DMS 273 treated with DMSO at 0.1 percent for 48 hours (cell line): ENCODE data around the gene ADK.

Experiments
- DNase-seq: peaks from one replicate; lab custom pipeline; 2025; lab: John Stamatoyannopoulos, UW

ADK gene

DNA sequence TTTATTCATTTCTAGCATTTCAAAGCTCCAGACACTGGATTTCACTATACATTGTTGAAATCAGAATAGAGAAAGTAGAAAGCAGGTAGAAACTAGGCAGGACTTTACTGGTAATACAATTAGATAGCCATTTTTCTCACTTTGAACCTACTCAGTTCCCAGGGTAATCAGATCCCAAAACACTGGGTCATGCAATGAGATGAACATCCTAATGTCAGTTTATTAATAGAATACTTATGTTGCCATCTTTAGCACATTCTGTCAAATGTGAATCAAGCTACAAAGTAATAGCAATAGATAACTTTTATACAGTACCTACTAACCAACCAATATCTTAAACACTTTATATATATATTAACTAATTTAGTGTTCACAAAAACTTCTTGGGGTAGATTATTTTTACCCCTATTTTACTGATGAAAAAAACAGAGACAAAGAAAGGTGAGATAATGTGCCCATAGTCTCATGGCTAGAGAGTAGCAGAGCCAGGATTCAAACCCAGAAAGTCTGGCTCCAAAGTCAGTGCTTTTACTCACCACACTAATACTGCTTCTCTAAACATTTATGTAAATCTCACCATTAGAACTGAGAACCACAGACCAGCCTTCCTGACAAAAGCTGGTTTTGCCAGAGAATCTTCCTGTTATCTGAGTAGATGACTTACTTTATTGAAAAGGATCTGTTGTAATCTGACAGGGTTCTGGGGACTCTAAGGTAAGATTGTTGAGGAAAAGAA, 521.6 kb downstream of the ADK start:
- DNase-seq: no peak

DNA sequence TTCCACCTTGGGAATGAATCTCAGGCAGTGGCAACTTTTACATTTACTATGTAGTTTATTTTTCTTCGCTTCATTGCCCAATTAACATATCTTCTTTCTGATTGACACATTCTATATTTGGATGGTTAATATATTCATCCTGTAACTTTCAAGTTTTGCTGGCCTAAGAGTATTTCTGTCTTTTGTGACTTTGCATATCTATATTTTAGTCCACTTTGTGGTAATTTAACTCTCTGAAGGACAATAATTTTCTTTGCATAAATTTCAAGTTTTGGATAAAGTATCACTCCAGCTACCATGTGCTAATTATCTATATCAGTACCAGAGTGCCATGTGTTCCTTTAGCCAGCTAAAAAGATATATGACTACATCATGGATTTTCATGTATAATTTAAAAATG, 523.9 kb downstream of the ADK start:
- DNase-seq: no peak

DNA sequence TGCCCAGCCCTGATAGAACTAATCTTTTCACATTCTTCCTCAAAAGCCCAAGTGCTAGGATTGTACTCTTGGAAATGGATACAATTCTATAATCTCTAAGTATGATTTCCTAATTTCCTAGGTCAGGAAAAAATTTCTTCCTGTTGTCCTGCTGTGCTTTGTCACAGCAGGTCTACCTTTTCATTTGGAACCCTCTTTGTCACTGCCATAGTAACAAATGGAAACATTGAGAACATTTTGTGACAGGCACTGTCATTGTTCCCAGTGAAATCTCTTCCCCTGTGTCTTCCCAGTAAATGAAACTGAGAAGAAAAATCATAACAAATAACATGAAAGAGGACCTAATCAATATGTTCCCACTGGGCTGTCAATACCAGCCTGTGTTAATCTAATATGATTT, 524.5 kb downstream of the ADK start:
- no peak for DNase-seq

DNA sequence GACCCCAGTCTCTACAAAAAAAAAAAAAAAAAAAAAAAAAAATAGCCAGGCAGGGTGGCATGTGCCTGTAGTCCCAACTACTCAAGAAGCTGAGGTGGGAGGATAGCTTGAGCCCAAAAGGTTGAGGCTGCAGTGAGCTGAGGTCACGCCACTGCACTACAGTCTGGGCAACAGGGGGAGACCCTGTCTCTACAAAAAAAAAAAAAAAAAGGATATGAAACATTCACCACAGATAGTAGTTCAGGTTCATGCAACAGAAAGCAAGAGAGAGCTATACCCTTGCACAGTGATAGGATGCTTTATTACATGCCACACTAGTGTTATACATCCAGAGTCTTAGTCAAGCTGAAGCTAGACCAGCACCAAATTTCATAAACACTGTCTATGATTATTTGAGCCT, 526.9 kb downstream of the ADK start:
- DNase-seq: no peak

DNA sequence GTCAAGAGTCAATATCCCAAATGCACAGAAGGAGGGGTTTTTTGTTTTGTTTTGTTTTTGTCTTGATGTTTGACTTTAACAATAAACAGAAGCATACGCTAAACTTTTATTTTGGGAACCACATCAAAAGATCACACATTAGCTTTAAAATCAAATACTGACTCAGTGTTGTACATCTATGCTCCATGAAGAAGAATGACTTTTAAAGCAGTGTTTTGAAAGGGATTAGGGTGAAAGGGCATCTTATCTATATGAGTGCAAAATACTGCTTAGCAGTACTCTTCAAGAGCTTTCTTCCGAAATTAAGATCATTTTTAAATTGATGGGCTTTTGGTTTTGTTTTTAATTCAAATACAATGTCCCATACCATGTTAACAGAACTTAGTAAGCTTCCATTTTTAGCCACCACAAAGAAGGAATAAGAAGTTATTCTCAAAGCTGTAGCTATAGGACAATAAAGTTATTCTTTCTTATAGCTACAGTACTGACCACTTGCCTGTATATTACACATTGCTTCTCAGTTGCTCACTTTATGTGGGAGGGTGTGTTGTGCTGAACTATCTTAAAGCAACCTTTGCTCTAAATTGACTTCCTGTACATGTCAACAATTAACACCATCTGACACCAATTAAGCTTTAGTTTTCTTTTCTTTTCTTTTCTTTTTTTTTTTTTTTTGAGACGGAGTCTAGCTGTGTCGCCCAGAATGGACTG, 531.1 kb downstream of the ADK start:
- DNase-seq: no peak

DNA sequence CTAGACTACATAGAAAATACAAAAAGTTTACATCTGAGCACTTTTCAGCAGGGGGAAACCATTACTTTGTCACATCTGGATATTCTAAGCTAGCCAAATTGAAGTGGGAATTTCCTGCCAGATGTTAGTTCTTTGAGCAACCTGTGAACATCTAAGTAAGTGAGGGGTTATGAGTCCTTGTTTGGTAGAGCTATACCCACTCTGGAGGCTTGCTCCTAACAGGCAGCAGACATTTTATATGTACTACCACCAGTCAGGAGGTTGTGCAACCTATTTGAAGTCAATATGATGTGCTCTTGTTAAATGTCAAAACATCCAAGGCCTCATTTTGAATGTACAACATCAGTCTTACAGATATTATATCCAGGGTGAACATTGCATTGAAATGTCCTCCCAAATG, 532.0 kb downstream of the ADK start:
- DNase-seq: no peak

DNA sequence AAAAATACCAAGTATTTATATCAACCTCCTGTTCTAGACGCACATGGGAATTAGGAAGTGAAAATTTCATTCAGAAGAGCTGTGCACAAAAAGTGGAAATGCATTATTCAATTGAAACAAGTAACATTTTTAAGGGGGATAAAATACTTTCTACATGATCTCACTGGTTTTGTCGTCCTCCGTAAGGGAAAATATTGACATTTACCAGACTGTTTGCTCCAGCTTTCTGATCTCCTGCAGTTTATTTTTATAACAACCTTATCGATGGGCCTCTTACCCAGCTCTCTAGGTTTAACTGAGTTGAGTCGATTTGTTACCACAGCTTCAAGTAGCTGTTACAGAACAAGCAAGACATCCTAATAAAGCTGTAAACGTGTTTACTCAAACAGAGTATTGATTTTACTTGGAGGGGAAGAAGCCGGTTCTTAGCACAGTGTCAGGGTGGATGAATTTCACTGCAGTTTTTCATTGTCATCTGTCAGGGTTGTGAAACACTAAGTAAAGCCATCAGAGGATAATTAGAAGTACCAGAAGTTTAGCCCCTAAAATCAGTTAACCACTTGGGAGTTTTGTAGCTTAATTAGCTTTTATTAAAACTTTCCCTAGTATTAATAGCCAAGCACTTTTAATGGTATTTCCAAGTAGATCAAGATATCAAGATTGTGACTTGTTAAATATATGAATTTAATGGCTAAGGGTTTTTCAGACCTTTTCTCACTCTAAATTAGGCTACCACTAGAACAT, 532.8 kb downstream of the ADK start:
- no peak for DNase-seq

DNA sequence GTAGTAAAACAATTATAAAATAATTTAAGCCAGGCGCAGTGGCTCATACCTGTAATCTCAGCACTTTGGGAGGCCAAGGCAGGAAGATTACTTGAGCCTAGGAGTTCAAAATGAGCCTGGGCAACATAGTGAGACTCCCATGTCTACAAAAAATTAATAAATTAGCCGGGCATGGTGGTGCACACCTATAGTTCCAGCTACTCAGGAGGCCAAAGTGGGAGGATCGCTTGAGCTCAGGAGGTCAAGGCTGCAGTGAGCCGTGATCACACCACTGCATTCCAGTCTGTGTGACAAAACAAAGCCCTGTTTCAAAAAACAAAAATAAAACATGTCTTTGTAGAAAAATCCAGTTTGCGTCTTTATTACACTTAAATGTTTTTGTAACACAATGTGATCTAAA, 533.4 kb downstream of the ADK start:
- DNase-seq: no peak

DNA sequence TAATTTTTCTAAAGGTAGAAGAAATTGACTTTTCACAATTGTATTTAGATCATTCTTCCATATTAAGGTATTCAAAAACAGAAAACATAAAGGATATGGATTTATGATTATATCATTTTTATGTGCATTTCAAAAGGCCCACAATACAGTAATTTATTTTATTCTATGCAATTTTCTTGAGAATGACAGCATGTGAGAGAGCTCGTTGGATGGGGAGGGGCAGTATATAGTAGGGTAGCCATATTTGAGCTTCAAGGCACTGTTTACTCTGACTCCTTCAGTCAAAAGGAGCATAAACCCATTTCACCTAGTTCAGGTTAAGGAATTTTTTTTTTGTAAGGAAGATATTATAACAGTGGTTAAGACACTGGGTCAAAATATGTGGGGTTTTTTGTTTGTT, 534.5 kb downstream of the ADK start:
- DNase-seq: no peak

DNA sequence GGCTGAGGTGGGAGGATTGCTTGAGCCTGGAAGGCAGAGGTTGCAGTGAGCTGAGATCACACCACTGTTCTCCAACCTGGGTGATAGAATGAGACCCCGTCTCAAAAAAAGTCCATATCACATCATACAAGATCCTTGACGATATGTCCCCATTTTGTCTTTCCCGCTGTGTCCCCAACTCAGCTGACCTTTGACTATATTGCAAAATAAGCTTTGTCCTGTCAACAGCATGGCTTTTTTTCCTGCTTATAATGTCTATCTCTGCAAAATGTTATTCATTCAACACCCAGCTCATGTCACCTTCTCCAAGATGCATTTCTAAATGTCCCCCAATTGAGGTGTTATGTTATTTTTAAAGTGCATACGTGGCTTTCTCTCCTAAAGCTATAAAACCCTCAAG, 539.4 kb downstream of the ADK start:
- DNase-seq: no peak

DNA sequence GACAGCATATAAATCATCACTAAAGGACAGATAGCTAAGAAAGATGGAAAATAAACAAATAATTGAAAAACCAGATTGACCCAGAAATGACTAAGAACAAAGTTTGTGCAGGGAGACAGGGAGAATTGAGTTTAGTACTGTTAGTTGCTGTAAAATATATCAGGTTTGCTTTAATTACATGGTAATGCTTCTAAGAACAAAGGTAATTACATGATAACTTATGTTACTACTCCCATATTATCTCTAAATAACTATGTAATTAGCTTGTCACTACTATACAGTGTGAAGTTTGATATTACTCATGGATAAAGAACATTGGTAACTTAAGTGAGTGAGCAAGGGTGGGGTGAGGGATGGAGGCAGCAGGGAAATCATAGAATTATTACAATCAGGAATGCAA, 540.1 kb downstream of the ADK start:
- no peak for DNase-seq

DNA sequence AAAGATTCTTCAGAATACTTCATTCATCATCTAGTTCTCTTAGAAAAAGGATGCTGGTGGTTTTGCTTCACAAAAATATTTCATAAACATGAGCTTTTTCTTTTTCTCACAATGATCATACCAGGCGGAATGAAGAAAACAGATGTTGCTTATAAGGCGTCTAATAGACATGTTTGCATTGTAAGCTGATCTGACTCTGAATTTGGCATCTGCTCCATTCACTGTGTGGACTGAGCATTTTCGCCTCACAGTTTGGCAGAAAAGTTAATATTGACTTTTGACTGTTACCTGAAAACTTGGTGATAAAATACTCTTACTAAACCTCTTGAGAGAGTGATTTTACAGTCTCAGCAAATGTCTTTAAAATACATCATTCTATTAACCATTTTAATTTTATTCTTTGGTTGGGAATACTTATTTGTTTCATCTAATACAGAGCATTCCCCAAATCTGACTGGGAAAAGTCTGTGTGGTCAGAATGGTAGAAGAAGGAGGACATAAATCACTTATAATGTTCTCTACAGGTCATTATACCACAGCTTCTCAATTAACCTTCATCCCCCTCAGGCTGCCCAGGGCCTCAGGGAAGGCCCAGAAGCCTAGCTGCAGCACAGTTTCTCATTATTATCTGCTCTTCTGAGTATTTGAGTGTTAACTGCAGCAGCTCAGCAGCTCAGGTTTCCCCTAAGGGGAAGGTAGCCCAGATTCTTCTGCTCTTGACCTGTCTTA, 553.8 kb downstream of the ADK start:
- peak; percentile 55 for DNase-seq

DNA sequence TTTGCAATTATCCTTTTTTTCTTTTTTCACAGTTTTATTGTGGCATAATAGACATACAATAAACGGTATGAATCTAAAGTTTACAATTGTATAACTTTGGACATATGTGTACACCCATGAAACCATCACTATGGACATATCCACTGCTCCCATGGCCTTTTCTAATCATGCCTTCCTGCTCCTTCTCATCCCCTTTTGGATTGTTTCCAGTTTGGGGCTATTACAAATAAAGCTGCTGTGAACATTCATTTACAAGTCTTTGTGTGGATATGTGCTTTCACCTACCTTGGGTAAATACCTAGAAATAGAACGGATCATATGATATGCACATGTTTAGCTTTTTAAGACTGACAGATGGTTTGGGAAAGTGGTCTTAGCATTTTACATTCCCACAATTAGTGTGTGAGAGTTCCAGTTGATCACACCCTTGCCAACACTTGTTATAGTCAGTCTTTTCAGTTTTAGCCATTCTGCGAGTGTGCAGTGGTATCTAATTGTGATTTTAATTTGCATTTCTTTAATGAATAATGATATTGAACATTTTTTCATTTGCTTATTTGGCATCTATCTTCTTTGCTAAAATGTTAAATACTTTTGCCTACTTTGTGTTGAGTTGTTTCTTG, 554.4 kb downstream of the ADK start:
- DNase-seq: peak; percentile 44

DNA sequence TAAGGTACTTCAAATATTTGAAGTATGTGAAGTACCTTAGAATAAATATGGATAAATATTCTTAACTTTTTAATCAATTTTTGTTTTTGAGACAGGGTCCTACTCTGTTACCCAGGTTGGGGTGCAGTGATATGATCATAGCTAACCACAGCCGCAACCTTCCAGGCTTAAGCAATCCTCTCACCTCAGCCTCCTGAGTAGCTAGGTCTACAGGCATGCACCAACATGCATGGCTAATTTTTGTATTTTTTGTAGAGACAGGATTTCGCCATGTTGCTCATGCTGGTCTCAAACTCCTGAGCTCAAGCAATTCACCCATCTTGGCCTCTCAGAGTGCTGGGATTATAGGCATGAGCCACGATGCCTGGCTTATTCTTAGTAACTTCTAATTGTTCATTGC, 555.9 kb downstream of the ADK start:
- DNase-seq: no peak

DNA sequence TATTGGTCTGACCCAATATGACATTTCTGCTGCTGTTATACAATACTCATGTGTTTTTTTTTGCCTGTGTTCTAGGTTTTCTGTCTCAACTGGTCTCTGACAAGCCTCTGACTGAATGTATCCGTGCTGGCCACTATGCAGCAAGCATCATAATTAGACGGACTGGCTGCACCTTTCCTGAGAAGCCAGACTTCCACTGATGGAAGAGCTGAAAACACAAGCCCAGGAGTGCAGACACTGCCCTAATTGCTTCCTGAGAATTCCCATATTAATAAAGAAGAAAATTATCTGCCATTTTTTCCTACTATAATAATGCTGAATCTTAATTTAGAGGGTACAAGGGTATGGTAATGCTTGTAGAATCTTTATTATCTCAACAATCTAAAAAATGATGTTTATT, 557.2 kb downstream of the ADK start:
- no peak for DNase-seq

DNA sequence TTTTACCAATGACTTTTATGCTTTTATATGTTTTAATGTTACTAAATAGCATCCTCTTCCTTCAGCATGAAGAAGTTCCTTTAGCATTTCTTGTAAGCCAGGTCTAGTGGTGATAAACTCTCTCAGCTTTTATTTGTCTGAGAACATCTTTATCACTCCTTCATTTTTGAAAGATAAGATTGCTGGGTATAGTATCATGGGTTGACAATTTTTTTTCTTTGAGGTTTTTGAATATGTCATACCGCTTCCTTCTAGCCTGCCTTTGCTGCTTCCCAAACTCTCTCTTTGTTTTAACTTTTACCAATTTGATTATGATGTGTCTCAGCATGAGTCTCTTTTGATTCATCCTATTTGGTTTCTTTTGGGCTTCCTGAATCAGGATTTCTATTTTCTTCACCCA, 567.2 kb downstream of the ADK start:
- DNase-seq: no peak

DNA sequence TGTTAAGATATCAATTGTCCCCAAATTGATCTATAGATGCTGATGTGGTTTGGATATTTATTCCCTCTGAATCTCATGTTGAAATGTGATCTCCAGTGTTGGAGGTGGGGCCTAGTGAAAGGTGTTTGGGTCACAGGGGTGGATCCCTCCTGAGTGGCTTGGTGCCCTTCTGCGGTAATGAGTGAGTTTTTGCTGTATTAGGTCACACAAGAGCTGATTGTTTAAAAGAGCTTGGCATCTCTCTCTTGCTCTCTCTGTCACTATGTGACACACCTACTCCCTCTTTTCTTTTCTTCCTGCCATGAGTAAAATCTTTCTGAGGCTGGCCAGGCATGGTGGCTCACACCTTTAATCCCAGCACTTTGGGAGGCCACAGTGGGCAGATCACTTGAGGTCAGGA, 577.2 kb downstream of the ADK start:
- no peak for DNase-seq

DNA sequence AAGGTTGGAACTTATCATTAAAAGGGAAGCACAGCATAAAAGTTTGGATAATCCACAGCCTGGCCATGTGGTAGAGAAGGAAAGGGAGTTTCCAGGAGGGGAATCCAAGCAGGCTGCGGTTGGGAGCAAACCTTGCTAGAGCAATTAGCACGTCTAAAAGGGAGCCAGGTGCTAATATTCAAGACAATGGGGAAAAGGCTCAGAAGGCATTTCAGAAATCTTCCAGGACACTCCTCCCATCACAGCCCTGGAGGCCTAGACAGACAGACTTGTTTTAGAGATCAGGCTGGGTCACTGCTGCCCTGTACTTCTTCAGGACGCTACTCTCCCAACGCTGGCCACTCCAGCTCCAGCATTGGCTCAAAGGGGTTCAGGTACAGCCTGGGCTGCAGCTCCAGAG, 579.2 kb downstream of the ADK start:
- DNase-seq: no peak

DNA sequence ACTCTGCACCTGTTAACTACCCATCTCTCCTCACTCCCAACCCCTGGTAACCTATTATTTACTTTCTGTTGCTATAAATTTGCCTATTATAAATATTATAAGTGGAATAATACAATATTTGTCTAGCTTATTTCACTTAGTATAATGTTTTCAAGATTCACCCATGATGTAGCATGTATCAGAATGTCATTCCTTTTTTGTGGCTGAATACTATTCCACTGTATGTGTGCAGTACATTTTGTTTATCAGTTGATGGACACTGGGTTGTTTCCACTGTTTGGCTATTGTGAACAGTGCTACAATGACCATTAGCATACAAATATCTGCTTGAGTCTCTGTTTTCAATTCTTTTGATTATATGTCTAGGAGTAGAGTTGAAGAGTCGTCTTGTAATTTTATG, 582.6 kb downstream of the ADK start:
- no peak for DNase-seq

DNA sequence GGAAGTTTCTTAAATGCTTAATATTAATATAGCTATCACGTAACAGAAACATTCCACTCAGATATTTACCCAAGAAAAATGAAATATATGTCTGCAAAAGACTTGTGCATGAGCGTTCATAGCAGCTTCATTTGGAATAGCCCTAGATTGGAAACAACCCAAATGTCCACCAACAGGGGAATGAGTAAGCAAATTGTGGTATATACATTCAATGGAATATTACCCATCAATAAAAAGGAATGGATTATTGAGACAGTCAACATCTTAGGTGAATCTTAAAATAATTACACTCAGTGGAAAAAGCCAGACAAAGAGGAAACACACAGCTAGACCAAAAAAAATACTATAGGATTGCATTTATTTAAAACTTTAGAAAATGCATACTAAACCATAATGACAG, 585.0 kb downstream of the ADK start:
- DNase-seq: no peak

DNA sequence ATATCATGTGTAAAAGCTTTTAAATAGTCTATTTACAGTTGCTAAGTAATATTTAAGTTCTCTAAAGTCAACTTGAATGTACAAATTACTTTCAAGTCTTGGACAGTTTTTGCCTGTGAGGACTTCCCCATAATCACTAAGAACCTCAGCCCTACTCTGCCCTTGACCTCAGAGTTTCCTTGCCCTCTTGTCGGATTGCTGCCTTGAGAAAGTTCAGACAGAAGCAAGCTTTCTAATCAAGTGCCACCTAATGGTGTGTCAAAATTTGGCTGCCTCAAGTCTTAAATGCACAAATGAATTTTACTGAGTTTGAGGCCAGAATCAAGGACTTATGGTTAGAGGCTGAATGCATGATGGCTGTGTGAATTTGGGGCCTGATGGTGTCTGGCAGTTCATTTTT, 587.0 kb downstream of the ADK start:
- no peak for DNase-seq

DNA sequence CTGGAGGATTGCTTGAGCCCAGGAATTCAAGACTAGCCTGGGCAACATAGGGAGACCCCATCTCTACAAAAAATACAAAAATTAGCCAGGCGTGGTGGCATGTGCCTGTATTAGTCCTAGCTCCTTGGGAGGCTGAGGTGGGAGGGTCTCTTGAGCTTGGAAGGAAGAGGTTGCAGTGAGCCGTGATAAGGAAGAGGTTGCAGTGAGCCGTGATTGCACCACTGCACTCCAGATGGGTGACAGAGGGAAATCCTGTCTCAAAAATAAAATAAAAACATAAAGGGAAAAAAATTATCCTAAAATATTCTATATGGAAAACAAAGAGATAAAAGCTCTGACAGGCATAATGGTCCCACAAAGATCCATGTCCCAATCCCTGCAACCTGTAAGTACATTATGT, 587.5 kb downstream of the ADK start:
- no peak for DNase-seq
